MCF 10A (cell line): ENCODE measurements around the gene LINGO4. TPM values are rescaled to one million over a fixed set of nuclear protein-coding genes. Genes with fewer than 3 reads are reported as not detected.

Source experiments
- BruUV-seq: library from RNA; stranded (reverse); fragments of 400-500 nt; replicated peaks from 2 replicates; lab custom pipeline; 2021; lab: Mats Ljungman, UMichigan
- CTCF ChIA-PET: fragments of 300-600 bp; sonication (Branson Sonifier 250); formaldehyde crosslinking; extraction: SDS; loops from one replicate; lab custom pipeline; 2021; ENCODE audit warnings: antibody characterized with exemption, inconsistent platforms; lab: Yijun Ruan, JAX
- POLR2A ChIA-PET: fragments of 300-600, 350-650 bp; sonication (Branson Sonifier 250); formaldehyde crosslinking; extraction: SDS; loops from one replicate; lab custom pipeline; 2020; ENCODE audit warnings: antibody characterized with exemption, inconsistent platforms; lab: Yijun Ruan, JAX
- DNase-seq: peaks from one replicate; pipeline ENCODE4 v3.0.0-alpha.2; 2018; ENCODE audit not compliant: unreplicated experiment
- H3K27ac Mint-ChIP-seq: one replicate; pipeline ENCODE4 v1.8.0; 2022; ENCODE audit warnings: mild to moderate bottlenecking, low read depth, mixed read lengths; ENCODE audit not compliant: unreplicated experiment
- H3K27me3 Mint-ChIP-seq: one replicate; pipeline ENCODE4 v1.8.0; 2022; ENCODE audit warnings: mixed read lengths; ENCODE audit not compliant: insufficient read depth, unreplicated experiment
- H3K36me3 Mint-ChIP-seq: one replicate; pipeline ENCODE4 v1.8.0; 2022; ENCODE audit warnings: mild to moderate bottlenecking, moderate library complexity, mixed read lengths; ENCODE audit not compliant: insufficient read depth, unreplicated experiment
- H3K4me1 Mint-ChIP-seq: one replicate; pipeline ENCODE4 v1.8.0; 2022; ENCODE audit warnings: mixed read lengths; ENCODE audit not compliant: insufficient read depth, unreplicated experiment
- H3K4me3 Mint-ChIP-seq: one replicate; pipeline ENCODE4 v1.8.0; 2022; ENCODE audit warnings: mild to moderate bottlenecking, moderate library complexity, mixed read lengths; ENCODE audit not compliant: unreplicated experiment
- H3K9me3 Mint-ChIP-seq: one replicate; pipeline ENCODE4 v1.8.0; 2022; ENCODE audit warnings: mixed read lengths; ENCODE audit not compliant: unreplicated experiment
- intact Hi-C: fragments of 100-400 bp; cut with micrococcal nuclease; formaldehyde crosslinking; loops from 2 replicates; pipeline ENCODE4 v1.14.1; 2022
- total RNA-seq: library from RNA; stranded (reverse); gene quantifications from 2 replicates; pipeline ENCODE4 v1.2.3, GENCODE V29; 2022
- TF ChIP-seq, protein P1 (sequence below): fragments of 200-600 bp; IDR thresholded peaks from one replicate; pipeline ENCODE4 v1.8.0; 2022; ENCODE audit warnings: antibody characterized with exemption, mild to moderate bottlenecking; ENCODE audit not compliant: unreplicated experiment

The LINGO4 gene
- total RNA-seq, 1 experiment from 2014 or later, result not detected

DNA sequence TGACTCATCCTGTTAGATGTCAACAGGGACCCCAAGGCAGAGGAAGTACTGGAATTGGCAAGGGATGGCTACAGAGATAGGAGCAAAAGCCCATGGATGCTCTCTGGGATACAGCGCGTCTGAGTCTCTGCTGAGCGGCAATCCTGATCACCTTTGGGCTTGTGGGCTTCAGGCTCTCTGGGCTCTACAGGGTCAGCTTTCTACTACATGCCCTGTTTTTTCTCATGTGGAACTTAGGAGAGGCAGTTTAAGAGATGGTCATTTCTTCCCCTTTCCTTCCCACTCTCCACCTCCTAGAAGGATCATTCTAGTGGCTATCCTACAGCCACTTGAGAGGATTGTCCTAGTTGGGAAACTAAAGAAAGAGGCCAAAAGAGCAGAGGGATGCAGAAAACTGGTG lies 1.3 kb downstream of the LINGO4 start:
- Mint-ChIP-seq H3K27me3 (peaks cover 79% of the 10 kb centered on the region), H3K9me3 (no peaks in the 10 kb centered on the region), H3K4me1 (peaks cover 8% of the 10 kb centered on the region), H3K36me3 (no peaks in the 10 kb centered on the region), H3K4me3 (no peak overlapping the region), H3K27ac (no peak overlapping the region)
- CTCF ChIA-PET, result interaction anchor here (1.0 kb wide), 1 partner anchor 32 kb away, joined by 4 read pairs; no protein-coding TSS in a partner anchor
- BruUV-seq, result no TSS peak
- POLR2A ChIA-PET, result interaction anchor here (1.6 kb wide), 1 partner anchor 14 kb away, joined by 9 read pairs; the partner anchor contains the start of gene TDRKH
- TF ChIP-seq, protein P1, sequence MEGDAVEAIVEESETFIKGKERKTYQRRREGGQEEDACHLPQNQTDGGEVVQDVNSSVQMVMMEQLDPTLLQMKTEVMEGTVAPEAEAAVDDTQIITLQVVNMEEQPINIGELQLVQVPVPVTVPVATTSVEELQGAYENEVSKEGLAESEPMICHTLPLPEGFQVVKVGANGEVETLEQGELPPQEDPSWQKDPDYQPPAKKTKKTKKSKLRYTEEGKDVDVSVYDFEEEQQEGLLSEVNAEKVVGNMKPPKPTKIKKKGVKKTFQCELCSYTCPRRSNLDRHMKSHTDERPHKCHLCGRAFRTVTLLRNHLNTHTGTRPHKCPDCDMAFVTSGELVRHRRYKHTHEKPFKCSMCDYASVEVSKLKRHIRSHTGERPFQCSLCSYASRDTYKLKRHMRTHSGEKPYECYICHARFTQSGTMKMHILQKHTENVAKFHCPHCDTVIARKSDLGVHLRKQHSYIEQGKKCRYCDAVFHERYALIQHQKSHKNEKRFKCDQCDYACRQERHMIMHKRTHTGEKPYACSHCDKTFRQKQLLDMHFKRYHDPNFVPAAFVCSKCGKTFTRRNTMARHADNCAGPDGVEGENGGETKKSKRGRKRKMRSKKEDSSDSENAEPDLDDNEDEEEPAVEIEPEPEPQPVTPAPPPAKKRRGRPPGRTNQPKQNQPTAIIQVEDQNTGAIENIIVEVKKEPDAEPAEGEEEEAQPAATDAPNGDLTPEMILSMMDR, result no peak
- DNase-seq, result no peak
- intact Hi-C loops, result no loop called here

DNA sequence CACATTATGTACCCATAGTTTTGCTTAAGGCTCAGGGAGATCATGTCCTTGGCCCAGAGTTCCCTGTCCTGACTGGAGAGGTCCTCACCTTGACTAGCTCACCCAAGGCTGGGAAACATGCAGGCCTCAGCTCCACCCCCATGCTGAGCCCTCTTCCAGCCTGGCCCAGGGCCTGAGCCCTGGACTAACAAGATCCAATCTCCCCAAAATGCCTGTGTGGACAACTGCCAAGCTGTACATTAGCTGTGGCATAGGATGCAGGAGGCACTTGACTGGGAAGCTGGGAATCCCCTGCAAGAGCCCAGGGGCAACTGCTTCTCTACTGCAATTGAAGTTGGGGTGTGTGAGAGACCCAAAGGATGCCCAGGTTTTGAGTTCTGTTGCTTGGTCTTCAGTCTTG lies 2.1 kb downstream of the LINGO4 start:
- Mint-ChIP-seq H3K4me1 (peaks cover 8% of the 10 kb centered on the region), H3K36me3 (no peaks in the 10 kb centered on the region), H3K27ac (no peak overlapping the region), H3K4me3 (no peak overlapping the region), H3K9me3 (no peaks in the 10 kb centered on the region), H3K27me3 (peaks cover 79% of the 10 kb centered on the region)
- POLR2A ChIA-PET, result interaction anchor here (1.6 to 1.8 kb wide), 2 partner anchors 13 to 17 kb away, joined by 6 to 9 read pairs; partner anchors contain the start of gene TDRKH
- BruUV-seq, result no TSS peak
- CTCF ChIA-PET, result interaction anchor here (1.0 kb wide), 1 partner anchor 33 kb away, joined by 4 read pairs; no protein-coding TSS in a partner anchor
- no peak for DNase-seq
- intact Hi-C loops, result no loop called here
- TF ChIP-seq, protein P1, result no peak

DNA sequence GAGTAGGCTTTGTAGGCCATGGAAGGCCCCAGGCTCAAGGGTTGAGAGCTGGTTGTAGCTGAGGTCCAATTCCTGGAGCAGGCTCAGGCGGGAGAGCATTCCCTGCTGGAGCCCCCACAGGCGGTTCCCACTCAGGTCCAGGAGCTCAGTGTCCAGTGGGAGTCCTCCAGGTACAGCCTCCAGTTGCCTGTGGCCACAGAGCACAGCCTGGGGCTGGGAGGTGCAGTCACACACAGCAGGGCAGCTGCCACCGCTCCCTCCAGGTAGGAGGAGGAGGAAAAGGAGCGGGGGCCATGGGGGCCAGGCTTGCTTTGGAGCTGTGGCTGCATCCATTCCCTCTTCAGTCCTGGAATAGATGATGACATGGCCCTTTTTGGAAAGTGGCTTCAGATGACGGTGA lies 2.8 kb downstream of the LINGO4 start:
- CTCF ChIA-PET, result interaction anchor here (0.6 to 0.7 kb wide), 3 partner anchors 11 to 235 kb away, joined by 3 read pairs; no protein-coding TSS in a partner anchor
- peaks cover 8% of the 10 kb centered on the region for H3K4me1 Mint-ChIP-seq
- intact Hi-C loops, result no loop called here

DNA sequence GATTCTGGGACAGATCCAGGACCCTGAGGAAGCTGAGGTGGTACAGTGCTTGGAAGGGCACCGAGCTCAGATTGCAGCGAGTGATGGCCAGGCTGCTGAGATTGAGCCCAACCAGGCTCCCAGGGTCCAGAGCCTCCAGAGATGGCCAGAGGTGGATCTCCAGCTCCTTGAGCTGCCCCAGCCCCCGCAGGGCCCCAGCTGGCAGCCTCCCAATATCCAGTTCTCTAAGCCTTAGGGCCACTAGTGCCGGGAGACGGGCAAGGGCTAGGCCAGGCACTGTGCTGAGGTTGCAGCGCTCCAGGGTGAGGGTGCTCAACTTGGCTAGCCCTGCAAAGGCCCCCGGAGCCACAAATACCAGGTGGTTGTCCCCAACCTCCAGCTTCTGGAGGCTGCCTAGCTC lies 3.4 kb downstream of the LINGO4 start:
- Mint-ChIP-seq H3K27ac (no peak overlapping the region), H3K4me3 (no peak overlapping the region), H3K4me1 (peaks cover 8% of the 10 kb centered on the region), H3K27me3 (peaks cover 70% of the 10 kb centered on the region), H3K36me3 (no peaks in the 10 kb centered on the region), H3K9me3 (no peaks in the 10 kb centered on the region)
- TF ChIP-seq, protein P1, result no peak
- ChIA-PET POLR2A (interaction anchor here (1.8 kb wide), 1 partner anchor 19 kb away, joined by 6 read pairs; no protein-coding TSS in a partner anchor), CTCF (interaction anchor here (0.6 to 0.7 kb wide), 2 partner anchors 10 to 132 kb away, joined by 3 read pairs; no protein-coding TSS in a partner anchor)
- DNase-seq, result no peak
- intact Hi-C loops, result no loop called here
- BruUV-seq, result no TSS peak

More for the DNA sequence above, 2.8 kb downstream of the LINGO4 start:
- POLR2A ChIA-PET, result interaction anchor here (1.6 to 1.8 kb wide), 2 partner anchors 13 to 18 kb away, joined by 6 to 9 read pairs; partner anchors contain the start of gene TDRKH
- DNase-seq, result no peak
- no peak overlapping the region for H3K27ac Mint-ChIP-seq
- no TSS peak for BruUV-seq
- no peak overlapping the region for H3K4me3 Mint-ChIP-seq
- no peaks in the 10 kb centered on the region for H3K36me3 Mint-ChIP-seq
- peaks cover 71% of the 10 kb centered on the region for H3K27me3 Mint-ChIP-seq
- TF ChIP-seq, protein P1, result no peak
- H3K9me3 Mint-ChIP-seq, result no peaks in the 10 kb centered on the region
